Ecto neural progenitor cell (in vitro differentiated cells): ENCODE data around the gene PLEKHG3.
A peak's percentile ranks its signal among the peaks of the same experiment; 100 is the strongest.
"Not testable (repeated sequence)": the region's sequence is repeated elsewhere in the genome, so short reads cannot be mapped to it uniquely, and the experiment has no call there.

Source experiments
- DNase-seq: peaks from one replicate; pipeline ENCODE4 v3.0.0-alpha.2; 2018; ENCODE audit warnings: low spot score

Gene PLEKHG3

DNA sequence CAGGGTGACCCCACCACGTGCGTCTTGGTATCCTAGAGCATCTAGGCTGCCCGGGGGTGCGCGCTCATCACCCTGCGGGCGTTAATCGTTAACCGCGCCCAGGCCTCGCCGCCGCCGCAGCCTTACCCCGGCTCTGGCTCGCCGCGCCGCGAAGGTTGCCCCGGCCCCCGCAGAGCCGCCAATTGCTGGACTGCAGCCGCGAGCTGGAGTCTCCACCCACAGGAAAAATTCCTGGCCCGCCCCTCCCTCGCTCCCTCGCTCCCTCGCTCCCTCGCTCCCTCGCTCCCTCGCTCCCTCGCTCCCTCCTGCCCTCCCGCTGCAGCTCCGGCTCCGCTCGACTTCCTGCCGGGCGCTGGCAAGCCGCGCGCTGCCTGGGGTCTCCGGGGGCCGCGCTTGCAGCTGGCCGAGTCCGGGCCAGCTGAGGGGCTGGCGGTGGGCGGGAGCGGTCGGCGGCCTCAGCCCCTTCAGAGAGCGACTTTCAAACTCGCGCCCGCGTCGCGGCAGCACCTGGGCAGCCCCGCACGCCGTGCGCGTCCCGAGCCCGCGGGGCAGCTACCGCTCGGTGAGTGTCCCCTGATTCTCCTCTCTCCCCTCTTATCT lies at the start of gene PLEKHG3:
TSS of gene PLEKHG3 (plus strand) at position 282 of the 600 bp plus-strand sequence. CDS start 23,208 bp downstream, outside the sequence.
- peak; percentile 88 for DNase-seq

DNA sequence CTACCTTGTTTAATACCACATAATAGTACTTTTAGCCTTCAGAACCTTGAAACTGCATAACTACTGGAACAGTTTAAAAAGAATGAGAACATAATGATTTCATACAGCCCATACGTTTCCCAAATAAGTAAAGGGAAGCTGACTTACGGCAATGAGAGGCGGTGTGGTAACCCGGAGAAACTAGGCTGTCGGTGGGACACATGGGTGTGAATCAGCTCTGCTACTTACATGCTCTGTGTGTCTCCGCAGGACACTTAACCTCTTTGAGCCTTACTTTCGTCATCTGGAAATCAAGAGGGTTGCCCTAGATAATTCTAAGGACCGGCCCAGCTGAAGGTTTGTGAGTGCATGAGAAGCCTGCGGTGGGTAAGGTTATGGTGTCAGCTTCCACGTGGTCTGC lies 49.3 kb upstream of the PLEKHG3 start:
- DNase-seq, result no peak

DNA sequence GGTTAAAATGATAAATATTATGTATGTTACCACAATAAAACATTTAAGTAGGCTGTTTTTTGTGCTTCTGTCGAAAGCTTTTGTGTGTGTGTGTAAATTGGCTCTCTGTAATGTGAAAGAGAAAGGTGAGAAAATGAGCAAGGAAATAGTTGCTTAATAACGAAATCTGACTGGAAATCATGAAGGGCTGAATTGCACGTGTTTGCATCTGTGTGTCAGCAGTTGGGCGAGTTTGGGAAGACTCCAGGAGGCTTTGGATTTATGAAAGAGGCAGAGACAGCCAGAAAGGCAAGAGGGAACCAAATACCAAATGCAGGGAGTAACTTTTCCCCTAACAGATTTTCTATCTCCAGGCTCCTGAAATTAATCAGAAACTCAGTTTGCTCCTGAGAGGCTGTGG lies 47.2 kb upstream of the PLEKHG3 start:
- no peak for DNase-seq

DNA sequence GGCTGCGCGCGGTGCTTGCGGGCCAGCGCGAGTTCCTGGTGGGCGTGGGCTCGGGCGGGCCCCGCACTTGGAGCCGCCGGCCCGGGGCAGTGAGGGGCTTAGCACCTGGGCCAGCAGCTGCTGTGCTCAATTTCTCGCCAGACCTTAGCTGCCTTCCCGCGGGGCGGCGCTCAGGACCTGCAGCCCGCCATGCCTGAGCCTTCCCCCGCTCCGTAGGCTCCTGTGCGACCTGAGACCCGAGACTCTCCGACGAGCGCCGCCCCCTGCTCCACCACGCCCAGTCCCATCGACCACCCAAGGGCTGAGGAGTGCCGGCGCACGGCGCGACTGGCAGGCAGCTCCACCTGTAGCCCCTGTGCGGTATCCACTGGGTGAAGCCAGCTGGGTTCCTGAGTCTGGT lies 46.0 kb upstream of the PLEKHG3 start:
- DNase-seq, result no peak

DNA sequence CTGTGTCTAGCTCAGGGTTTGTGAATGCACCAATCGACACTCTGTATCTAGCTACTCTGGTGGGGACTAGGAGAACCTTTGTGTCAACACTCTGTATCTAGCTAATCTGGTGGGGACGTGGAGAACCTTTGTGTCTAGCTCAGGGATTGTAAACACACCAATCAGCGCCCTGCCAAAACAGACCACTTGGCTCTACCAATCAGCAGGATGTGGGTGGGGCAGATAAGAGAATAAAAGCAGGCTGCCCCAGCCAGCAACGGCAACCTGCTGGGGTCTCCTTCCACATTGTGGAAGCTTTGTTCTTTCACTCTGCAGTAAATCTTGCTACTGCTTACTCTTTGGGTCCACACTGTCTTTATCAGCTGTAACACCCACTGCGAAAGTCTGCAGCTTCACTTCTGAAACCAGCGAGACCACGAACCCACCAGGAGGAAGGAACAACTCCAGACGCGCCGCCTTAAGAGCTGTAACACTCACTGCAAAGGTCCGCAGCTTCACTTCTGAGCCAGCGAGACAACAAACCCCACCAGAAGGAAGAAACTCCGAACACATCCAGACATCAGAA lies 45.4 kb upstream of the PLEKHG3 start:
- DNase-seq, result not testable (repeated sequence)

DNA sequence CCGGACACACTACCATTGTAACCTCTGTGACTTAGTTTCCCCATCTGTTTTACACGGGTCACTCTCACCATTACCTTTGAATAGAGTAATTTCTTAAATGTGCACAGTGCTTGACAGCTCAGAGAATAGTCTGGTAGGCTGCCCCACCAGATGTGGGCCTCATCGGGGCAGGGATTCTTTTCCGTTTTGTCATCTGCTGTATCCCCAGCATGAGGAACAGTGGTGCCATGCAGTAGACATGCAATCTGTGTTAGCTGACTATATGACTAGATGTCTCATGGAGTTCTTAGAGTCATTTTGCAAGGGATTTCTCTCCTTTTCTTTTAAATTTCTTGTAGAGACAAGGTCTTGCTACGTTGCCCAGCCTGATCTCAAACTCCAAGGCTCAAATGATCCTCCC lies 44.9 kb upstream of the PLEKHG3 start:
- no peak for DNase-seq

DNA sequence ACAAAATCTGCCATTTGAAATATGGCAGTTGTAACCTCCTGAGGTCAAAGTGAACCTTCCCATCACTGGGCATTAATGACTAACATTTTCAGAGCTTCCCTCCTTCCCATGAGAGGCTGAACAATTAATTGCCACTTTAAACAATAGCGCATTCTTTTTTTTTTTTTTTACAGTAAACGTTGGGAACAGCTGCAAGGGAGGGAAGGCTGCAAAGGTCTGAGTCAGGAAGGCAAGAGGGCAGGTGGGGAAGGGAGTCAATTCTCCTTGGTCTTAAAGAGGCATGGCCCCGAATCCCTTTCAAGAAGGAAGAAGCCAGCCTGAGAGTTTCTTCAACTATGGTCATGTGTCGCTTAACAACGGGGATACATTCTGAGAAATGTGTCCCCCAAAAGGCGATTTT lies 41.0 kb upstream of the PLEKHG3 start:
- DNase-seq, result no peak

DNA sequence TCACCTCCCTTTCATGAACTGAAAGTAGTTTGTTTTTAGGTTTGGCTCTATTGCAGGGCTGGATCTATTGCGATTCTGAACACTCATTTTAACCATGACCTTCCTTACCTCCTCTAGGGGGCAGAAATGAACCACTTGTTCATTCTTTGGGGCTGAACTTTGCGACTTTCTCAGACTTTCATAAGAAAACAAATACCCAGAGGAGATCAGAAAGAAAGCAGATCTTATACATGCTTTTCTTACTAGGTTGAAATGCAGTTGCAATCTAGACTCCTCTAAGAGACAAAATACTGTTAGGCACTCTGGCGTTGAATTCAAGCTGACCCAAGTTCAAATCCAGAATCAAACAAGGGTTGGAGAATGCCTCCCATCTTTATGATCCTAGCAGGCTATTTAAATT lies 32.6 kb upstream of the PLEKHG3 start:
- no peak for DNase-seq

DNA sequence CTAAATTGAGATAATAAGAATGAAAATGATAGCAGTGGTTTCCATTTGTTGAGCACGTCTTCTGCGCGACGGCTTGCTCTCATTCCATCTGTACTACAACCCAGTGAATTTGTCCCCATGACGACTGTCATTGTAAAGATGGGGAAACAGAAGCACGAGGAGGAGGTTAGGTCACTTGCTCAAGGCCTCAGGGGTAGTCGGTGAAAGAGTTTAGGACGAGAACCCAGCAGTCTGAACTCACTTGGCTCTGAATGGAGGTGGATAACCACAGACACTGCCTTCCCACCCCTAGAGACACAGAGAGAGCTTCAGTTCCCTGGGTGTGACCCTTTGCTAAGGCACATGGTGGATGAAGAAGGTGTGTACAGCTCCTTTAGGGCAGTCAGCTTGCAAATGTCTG lies 30.9 kb upstream of the PLEKHG3 start:
- DNase-seq, result no peak

DNA sequence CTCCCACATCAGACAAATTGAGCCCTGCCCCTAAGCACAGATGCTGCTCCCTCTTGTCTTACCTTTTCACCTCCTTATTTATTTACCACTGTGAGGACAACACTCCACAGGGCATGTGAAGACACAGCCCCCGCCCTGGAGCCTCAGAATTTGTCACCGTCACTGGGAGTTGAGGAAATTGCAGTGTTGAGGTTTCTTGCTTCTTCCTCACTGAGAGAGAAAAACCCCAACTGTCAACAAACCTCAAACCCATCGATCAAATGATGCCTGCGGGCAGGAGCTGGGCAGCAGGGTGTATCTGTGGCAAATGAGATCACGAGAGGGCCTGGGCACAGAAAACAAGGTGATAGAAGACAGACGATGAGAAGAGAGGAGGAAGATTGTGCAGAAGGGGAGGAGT lies 30.5 kb upstream of the PLEKHG3 start:
- no peak for DNase-seq

DNA sequence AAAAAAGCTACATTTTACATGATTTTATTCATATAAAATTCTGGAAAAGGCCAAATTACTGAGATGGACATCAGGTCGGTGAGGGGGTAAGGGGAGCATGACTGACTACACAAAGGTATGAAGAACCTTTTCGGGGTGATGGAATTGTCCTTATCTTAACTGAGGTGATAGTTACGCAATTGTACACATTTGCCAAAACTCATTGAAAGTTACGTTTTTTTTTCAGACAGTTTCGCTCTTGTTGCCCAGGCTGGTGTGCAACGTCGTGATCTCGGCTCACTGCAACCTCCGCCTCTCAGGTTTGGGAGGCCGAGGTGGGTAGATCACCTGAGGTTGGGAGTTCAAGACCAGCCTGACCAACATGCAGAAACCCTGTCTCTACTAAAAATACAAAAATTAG lies 29.4 kb upstream of the PLEKHG3 start:
- no peak for DNase-seq

DNA sequence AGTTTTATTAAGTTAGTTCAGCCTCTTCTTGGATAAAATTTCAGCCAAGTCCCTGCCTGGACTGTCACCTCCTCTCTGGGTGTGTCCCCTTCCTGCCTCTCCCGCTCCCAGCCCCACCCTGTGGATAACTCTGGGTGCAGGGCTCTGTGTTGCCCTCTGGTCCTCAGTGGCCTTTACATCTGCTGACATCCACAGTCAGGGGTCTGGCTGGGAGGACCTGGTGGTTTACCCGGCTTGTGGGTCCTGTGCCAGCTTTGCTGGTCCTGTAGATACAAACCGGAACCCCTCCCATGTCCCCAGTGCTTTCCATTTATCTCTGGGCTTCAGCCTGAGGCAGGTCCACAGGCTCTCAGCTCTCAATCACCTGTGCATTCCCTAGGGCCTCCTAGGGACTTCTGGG lies 28.9 kb upstream of the PLEKHG3 start:
- no peak for DNase-seq

DNA sequence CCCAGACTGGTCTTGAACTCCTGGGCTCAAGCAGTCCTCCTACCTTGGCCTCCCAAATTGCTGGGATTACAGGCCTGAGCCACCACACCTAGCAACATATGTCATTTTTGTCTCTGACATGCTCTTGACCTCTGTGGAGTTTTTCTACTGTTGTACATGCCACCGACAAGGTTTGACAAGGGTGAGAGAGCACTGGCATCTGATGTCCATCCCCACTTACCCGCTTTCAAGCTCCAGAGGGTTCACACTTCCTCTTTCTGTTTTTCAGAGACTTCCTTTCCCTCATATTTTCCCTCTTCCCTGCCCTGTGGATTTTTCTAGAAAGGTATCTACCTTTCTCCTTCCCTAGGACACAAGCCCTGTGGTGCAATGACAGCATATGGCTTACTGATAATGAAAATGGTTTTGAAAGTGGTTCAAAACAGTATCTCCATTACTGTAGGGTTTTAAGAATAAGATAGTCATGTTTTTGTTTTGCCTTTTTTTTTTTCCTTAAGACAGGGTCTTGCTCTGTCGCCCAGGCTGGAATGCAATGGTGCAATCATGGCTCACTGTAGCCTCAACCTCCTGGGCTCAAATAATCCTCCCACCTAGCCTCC lies 27.7 kb upstream of the PLEKHG3 start:
- DNase-seq, result no peak

DNA sequence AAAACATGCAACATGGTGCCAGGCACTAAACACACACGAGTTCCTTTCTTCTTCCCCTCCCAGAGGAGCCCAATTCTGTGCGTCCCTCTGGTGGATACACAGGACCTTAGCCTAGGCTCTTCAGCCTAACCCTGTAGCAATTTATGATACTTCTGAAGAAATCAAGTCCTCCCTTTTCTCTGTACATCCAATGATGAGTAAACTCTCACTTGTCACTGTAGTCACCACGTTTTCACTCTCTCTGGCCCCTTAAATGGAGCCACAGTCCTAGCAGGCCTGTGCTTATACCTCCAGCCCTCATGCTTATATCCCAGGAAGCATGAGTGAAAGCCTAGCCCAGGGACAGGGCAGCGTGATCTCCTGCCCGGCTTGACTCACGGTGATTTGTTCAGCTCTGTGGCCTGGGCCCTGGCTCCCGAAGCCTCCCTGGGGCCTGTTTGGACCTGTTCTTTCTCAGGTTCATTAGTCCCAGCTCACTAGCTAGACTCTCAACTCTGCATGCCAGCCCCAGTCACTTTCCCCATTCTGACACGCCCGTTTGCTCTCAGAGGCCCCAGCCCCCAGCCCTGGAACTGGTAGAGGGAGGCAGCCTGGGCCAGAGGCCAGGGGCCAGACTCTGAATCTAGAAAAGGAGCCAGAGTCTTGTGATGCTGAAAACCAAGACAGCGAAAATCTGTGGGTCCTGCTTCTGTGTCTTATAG lies 24.1 kb upstream of the PLEKHG3 start:
- DNase-seq, result no peak

DNA sequence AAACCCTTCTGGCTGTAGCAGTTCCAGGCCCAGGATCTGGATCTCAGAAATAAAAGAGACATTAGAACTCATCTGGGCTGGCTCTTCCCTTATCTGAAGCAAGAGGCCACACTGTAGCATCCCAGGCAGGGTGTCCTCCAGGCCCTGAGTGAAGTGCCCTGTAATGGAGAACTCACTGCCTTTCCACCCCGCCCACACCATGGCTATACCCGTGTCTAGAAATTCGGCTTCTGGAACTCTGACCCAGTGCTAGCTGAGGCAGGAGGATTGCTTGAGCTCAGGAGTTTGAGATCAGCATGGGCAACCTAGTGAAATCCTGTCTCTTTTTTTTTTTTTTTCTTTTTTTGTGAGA lies 23.5 kb upstream of the PLEKHG3 start:
- DNase-seq, result no peak

DNA sequence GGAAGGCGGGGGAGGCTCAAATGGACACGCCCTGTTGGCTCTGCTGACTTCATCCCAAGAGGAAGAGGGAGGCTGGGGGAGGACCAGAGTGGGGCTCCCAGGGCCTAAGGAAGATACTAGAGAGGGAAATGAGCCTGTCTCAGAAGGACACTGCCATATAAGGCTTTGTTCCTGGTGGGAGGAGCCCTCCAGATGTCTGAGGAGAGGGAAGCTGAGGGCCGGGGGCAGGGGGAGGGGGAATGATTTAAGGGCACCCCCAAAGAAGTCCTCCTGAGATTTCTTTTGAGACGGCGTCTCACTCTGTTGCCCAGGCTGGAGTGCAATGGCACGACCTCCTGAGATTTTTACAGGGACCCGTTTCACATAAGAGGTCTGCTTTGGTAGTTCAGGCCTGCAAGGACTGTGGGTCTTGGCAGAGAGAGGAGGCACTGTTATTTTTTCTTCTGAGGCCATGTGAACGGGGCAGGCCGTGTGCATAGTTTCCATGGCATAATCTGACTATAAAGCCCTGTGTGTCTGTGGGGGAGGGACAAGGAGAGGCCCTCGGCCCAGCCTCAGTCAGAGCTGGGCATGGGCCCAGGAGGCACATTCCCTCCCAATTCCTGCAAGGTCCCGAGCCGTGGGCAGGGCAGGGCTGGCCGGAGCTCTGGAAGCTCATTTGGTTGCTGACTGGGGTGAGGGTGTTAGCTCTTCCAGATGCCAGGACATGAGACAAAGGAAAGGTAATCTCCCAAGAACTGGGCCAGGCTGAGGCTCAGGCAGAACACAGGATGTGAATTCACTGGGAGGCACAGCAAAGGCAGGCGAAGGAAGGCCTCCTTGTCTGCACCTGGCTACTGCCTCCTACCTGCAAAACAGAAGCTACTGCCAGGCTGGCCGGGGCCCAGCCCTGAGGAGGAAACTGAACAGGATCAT lies 22.2 kb upstream of the PLEKHG3 start:
- no peak for DNase-seq

DNA sequence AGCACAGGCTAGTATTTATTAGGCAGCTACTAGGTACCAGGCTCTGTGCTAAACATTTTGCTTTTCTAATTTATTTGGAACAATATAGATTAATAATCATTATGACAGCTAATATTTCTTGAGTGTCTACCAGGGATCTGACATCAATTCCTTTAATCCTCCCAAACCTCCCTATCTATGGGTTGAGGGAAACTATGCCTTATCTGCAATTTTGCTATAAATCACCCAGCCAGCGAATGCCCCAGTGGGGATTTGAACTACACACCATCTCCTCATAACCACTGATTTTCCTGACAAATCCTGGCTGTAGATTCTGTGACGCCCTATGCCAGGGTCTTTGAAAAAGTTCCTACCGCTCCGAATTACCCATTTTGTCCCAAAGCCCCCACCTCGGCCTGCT lies 21.4 kb upstream of the PLEKHG3 start:
- no peak for DNase-seq

DNA sequence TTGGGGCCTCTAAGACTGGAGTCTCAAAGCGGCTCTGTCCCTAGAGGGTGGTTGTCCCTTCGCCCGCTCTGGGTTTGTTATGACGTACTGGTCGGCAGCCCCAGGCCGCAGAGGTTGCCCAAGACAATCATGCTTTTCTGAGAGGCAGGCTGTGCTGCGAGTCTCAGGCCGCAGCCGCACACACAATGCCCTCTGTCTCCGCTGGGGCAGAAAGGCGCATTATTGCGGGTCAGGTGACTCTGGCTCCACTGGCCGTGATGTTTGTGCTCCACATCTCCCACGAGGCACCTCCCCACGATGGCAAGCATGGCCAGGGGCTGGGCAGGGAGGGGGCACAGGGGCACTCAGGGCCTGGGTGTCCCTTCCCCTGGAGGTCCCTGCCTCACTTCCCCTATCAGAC lies 21.0 kb upstream of the PLEKHG3 start:
- no peak for DNase-seq

DNA sequence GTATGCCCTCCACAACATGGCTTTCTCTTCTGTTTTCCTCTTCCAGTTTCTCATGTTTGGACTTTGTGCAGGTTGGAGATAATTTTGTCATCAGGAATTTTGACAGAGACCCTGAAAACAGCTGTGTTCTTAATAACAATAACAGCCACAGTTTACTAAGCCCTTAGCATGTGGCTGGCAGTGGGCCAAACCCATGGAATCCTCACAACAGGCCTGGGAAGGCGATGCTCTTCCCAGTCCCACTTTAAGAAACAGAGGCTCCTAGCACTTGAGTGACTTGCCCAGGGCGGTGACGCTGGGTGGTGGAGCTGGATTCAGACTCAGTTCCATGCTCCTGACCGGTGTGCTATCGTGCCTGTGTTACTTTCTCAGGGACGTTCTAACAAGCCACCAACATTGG lies 20.1 kb upstream of the PLEKHG3 start:
- no peak for DNase-seq

DNA sequence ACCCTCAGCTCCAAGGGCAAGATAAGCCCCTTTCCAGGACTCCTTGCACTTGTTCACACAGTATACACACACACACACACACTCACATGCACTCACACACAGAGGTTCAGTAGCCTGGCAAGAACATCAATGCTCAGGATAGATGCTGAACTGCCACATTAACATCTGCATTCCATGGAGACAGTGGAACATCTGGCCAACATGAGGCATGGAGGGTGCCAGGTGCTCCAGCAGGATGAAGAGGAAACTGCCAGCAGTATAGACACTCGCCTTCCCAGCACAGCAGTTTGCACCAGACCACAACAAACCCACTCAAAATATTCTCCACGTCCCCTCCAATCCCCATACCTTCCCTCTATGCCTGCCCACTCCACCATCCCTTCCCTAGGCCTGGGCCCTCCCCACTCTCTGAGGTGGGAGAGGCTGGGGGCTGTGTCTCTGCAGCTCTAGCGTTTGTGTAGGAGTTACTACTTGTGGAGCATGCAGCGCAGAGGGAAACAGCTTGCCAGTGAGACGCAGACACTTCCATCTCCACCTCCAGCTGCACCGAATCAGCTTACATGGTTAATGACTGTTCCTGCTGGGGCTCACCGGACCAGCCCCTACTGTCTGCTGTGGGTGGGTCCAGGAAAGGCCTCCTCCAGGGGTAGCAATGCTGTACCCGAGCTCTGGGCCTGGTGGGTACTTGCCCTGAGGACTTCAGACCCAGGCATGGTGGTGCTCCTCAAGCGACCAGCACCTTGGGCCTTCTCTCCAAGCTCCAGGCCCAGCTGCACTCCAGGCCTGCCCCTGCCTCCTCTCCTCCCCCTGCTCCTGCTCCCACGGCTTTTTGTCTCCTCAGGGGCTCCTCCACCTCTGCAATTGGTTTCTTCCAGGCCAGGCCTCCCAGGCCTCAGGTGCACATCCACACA lies 18.6 kb upstream of the PLEKHG3 start:
- no peak for DNase-seq

DNA sequence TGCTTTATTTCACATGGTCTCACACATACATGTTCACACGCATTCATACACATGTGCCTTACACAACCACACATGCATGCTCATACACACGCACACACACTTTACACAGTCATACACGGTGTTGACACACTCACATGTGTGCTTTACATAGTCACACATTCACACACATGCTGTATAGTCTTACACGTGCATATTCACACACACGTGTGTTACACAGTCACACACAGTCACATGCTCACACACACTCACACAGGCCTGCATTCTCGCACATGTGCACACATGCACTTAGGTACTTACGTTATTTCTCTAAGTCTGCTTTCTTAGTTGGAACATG lies 18.0 kb upstream of the PLEKHG3 start:
- no peak for DNase-seq

DNA sequence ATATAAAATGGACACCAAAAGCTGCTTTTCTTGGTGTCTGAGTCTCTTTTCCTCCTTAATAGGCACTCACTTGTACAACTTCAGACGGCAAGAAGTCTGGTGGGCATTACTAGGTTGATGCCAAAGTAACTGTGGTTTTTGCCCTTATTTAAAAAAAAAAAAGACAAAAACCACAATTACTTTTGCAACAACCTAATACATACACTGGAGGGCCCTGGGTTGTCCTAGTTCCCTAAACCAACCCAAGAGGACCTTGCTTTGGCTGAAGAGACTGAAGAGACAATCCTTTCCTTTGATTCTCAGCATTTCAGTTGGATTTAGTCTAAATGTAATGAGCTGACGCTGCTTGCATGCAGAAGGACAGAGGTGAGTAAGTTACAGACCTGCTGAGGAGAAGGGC lies 16.2 kb upstream of the PLEKHG3 start:
- DNase-seq, result no peak
